Measurements from ENCODE around the gene BCAT1. TPM values are rescaled to one million over a fixed set of nuclear protein-coding genes. Genes with fewer than 3 reads are reported as not detected.
"Not testable (repeated sequence)": the region's sequence is repeated elsewhere in the genome, so short reads cannot be mapped to it uniquely, and the experiment has no call there.

Gene BCAT1
- total RNA-seq, 1 donor from 2014 or later: 98.7 TPM

- no peak for DNase-seq (ENCODE audit: low read depth)
These were observed 128.0 kb downstream of the BCAT1 start for GRCh38 chr12:24820872-24821271.

GRCh38 chr12:24818351-24818750 is 130.6 kb downstream of the BCAT1 start:
- no peak for DNase-seq (ENCODE audit: low read depth)

- no peak for DNase-seq (ENCODE audit: low read depth)
These were observed 133.8 kb downstream of the BCAT1 start for GRCh38 chr12:24815114-24815423.

GRCh38 chr12:24814379-24815113 is 134.4 kb downstream of the BCAT1 start:
- no peak for DNase-seq (ENCODE audit: low read depth)

- DNase-seq (ENCODE audit: low read depth): no peak
These were observed 138.5 kb downstream of the BCAT1 start for GRCh38 chr12:24810378-24810777.

- not testable (repeated sequence) for DNase-seq (ENCODE audit: low read depth)
These were observed 139.6 kb downstream of the BCAT1 start for GRCh38 chr12:24809306-24809705.

- no peak for DNase-seq (ENCODE audit: low read depth)
These were observed 140.2 kb downstream of the BCAT1 start for GRCh38 chr12:24808651-24809050.

- no peak for DNase-seq (ENCODE audit: low read depth)
These were observed 142.5 kb downstream of the BCAT1 start for GRCh38 chr12:24806386-24806785.

- peak; percentile 41 for DNase-seq (ENCODE audit: low read depth)
These were observed 145.3 kb downstream of the BCAT1 start for GRCh38 chr12:24803430-24804245.

GRCh38 chr12:24798335-24798734 is 150.6 kb downstream of the BCAT1 start:
- peak; percentile 68 for DNase-seq (ENCODE audit: low read depth)

GRCh38 chr12:24797901-24798300 is 151.0 kb downstream of the BCAT1 start:
- no peak for DNase-seq (ENCODE audit: low read depth)

GRCh38 chr12:24796876-24797275 is 152.0 kb downstream of the BCAT1 start:
- DNase-seq (ENCODE audit: low read depth): no peak

- DNase-seq (ENCODE audit: low read depth): no peak
These were observed 153.1 kb downstream of the BCAT1 start for GRCh38 chr12:24795699-24796347.

- no peak for DNase-seq (ENCODE audit: low read depth)
These were observed 157.3 kb downstream of the BCAT1 start for GRCh38 chr12:24791622-24792021.

- DNase-seq (ENCODE audit: low read depth): no peak
These were observed 160.0 kb downstream of the BCAT1 start for GRCh38 chr12:24788886-24789285.

GRCh38 chr12:24780697-24781368 is 168.1 kb downstream of the BCAT1 start:
- DNase-seq (ENCODE audit: low read depth): no peak

GRCh38 chr12:24778486-24779304 is 170.2 kb downstream of the BCAT1 start:
- no peak for DNase-seq (ENCODE audit: low read depth)

GRCh38 chr12:24777359-24777758 is 171.5 kb downstream of the BCAT1 start:
- no peak for DNase-seq (ENCODE audit: low read depth)

- DNase-seq (ENCODE audit: low read depth): peak; percentile 29
These were observed 172.0 kb downstream of the BCAT1 start for GRCh38 chr12:24776861-24777260.

- no peak for DNase-seq (ENCODE audit: low read depth)
These were observed 173.8 kb downstream of the BCAT1 start for GRCh38 chr12:24775073-24775472.

- DNase-seq (ENCODE audit: low read depth): no peak
These were observed 174.9 kb downstream of the BCAT1 start for GRCh38 chr12:24773996-24774395.

Measured in myocyte (in vitro differentiated cells).